Stromal cell of bone marrow (primary cell): Measurements from ENCODE around the gene GCFC2.

ENCODE experiments used
- DNase-seq: peaks from one replicate; pipeline ENCODE4 v3.0.0-alpha.2; 2012; ENCODE audit warnings: low read depth

GCFC2 gene

GRCh38 chr2:75622929-75623328 lies 87.8 kb downstream of the GCFC2 start:
- no peak for DNase-seq

GRCh38 chr2:75622500-75622899 lies 88.2 kb downstream of the GCFC2 start:
- no peak for DNase-seq

- DNase-seq, result no peak
Observed at GRCh38 chr2:75621228-75621627, 89.5 kb downstream of the GCFC2 start.

- DNase-seq, result no peak
Observed at GRCh38 chr2:75619956-75620740, 90.6 kb downstream of the GCFC2 start.

- DNase-seq, result no peak
Observed at GRCh38 chr2:75616933-75617332, 93.8 kb downstream of the GCFC2 start.

- DNase-seq, result no peak
Observed at GRCh38 chr2:75616406-75616805, 94.3 kb downstream of the GCFC2 start.

GRCh38 chr2:75614162-75614651 lies 96.5 kb downstream of the GCFC2 start:
- no peak for DNase-seq

- no peak for DNase-seq
Observed at GRCh38 chr2:75612862-75613243, 97.9 kb downstream of the GCFC2 start.
